Non-pigmented ciliary epithelial cell (primary cell): Measurements from ENCODE around the gene MED27.

Source experiments
- DNase-seq: peaks from one replicate; pipeline ENCODE4 v3.0.0-alpha.2; 2010; ENCODE audit warnings: low read depth

Gene MED27

GRCh38 chr9:131995382-131995781, 84.3 kb downstream of the MED27 start:
- DNase-seq = no peak

DNA sequence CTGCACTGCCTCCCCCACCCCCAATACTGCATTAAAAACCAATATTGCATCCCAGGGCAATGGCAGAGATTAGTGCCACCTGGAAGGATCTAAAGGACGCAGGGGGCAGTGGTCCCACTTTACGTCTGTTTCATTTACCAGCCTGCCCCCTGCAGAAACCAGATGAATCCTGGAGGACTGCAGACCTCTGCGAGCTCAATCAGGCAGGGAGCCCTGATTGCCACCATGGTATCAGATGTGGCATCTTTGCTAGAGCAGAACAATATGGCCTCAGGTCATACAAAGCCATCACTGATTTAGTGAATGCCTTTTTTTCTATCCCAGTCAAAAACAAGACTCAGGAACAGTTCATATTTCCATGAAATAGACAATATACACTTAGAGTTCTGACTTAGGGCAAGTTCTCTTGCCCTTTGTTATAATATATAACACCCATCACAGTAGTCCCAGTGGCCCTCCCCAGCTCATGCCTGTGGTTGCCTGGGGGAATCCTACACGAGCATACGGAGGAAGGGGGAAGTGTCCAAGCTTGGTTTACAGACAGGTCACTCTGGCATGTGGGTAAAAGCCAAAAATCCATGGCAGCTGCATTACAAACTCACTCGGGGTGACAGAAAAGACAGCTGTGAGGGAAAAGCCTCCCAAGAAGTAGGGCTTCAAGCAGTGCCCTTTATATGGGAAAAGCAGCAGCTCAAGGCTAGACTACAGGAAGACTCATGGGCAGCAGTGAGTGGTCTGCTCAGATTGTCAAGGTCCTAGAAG, 85.1 kb downstream of the MED27 start:
- no peak for DNase-seq

DNA sequence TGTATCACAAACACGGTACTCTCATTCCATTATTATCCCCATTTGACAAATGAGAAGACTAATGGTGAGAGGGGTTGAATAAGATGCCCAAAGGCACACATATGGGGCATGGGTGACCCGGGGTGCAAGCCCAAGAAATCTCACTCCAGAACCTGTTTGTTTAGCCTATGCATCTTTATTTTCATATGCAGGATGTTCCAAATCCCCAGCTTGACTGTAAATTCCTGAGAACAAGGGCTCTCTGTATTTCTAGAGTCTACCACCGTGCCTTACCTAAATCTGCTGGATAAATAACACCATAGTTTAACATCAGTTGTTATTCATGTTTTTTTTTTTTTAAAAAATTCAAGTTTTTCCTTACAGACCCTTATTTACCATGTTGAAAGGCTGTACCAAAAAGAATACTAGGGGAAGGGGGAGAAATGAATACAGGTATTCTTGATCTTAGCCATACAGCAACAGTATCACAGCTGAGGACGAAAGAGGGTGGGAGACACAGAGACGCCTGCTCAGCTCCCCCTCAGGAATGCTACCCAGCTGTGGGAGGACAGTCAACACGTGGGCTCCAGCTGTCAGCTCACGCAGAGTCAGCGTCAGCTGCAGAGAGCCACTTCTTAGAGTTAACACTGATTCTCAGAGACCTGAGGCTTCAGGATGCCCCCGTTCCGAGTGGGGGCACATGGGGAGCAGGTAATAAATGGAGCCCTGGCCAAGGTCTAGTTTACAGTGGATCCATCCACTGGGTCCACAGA, 86.6 kb downstream of the MED27 start:
- DNase-seq = no peak

DNA sequence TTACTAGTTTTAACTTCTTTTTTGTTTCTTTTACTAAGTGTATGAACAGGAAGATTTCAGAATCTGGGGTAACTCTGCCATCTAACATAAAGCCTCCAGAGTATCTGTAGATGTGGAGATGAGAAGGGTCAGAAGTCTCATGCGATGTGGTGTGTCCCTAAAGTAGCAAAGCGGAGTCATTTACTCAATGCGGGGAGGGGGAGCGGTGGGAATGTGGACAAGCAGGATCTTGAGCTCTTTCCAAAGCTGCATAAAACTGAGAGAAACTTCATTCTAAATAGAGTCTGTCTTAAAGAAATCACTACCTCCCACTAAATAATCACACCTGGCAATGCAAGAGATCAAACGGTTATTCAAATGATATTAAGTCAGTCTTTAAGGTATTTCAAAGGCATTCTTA, 92.4 kb downstream of the MED27 start:
- no peak for DNase-seq

DNA sequence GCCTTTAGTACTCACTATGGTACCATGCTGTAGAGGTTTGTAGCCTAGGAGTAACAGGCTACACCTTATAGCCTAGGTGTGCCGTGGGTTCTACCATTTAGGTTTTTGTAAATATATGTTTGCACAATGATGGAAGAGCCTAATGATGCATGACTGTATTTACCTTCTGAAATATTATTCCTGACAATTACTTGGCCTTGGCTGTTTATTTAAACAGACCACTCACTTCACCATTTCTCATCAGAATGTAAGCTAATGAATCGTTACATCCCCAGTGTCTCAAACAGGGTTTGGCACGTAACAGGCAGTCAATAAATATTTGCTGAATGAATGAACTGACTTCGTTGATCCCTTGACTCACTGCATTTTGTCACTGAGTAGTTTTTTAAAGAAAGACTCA, 93.1 kb downstream of the MED27 start:
- no peak for DNase-seq

DNA sequence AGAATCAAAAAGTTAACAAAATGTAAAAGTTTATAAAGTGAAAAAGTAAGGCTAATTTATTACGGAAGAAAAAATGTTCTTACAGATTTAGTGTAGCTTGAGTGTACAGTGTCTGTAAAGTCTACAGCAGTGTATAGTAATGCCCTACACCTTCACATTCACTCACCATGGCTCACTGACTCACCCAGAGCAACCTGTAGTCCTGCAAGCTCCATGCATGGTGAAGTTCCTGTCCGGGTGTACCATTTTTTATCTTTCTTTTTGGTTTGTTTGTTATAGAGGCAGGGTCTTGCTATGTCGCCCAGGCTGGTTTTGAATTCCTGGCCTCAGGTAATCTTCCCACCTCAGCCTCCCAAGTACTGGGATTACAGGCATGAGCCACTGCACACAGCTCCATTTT, 93.6 kb downstream of the MED27 start:
- no peak for DNase-seq

DNA sequence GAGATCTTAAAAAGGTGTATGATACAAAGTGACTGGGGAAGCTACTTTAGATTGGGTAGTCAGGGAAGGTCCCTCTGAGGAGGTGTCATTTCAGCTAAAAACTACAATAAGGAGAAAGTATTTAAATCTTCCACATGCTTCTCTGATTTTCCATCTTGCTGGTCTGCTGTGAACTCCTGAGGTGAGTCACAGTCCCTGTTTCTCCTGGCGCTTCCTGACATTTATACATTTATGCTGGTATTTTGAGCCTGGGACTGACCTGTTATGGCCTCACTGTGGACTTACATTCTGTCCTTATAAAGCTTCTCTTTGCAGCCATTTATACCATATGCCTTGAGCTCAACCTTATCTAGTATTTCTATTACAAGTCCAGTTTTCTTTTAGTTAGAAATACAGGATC, 95.1 kb downstream of the MED27 start:
- DNase-seq = no peak

DNA sequence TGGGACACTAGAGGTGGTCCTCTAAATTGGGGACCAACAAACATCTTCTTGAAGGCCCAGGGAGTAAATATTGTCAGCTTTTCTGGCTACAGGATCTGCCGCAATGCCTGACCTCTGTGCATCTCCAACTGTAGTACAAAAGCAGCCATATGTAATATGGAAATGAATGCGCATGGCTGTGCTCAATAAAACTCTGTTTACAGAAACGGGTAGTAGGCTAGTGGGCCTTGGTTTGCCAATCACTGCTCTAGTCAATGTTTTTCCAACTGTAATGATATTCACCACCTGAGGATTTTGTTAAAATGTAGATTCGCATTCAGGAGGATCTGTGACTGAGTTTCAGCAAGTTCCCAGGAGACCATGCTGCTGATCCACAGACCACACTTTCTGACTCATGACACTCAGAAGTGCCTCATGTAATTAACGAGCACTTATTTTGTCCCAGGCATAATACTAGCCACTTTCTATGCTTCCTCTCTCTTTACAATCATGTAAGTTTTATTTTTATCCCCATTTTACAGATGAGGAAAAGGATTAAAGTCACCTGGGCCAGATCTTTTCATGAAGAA, 96.9 kb downstream of the MED27 start:
- DNase-seq = no peak

- no peak for DNase-seq
Measured at GRCh38 chr9:131982102-131982501, 97.6 kb downstream of the MED27 start.

- no peak for DNase-seq
Measured at GRCh38 chr9:131981116-131981776, 98.4 kb downstream of the MED27 start.

DNA sequence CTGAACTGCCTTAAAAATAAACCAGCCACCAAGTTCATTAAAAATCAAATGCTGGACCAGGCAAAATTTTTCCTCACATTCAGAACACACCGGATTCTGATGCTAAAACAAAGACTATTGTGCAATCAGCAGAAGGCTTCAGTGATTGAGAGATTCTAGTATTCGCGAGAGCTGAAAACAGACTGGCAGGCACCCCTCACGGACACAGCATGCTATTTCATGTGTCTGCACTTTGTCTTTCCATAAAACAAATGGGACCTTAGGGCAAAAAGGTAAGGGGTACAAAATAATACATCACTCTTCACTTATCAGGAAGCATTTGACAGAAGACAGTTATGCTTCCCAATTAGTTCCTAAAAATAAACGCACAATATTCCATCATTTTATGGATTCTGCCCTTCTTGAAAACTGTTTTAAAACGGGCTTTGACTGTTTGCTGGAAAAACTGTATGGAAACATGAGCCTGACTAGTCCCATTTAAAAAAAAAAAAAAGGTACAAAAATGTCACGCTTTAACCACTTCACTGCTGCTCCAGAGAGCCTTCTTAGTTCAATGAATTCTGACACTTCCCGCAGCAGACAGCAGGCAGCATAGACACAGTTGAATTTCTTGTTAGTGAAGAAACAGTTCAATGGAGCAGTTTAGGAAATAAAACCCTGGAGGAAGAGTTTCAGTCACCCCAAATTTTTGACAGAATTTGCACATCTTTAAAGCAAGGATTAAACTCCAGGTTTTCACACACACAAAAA, 99.2 kb downstream of the MED27 start:
- no peak for DNase-seq

- DNase-seq = no peak
Measured at GRCh38 chr9:131977109-131977838, 102.4 kb downstream of the MED27 start.

- DNase-seq = no peak
Measured at GRCh38 chr9:131976157-131977108, 103.2 kb downstream of the MED27 start.

GRCh38 chr9:131972889-131973288, 106.8 kb downstream of the MED27 start:
- DNase-seq = no peak

- no peak for DNase-seq
Measured at GRCh38 chr9:131971482-131972074, 108.1 kb downstream of the MED27 start.

DNA sequence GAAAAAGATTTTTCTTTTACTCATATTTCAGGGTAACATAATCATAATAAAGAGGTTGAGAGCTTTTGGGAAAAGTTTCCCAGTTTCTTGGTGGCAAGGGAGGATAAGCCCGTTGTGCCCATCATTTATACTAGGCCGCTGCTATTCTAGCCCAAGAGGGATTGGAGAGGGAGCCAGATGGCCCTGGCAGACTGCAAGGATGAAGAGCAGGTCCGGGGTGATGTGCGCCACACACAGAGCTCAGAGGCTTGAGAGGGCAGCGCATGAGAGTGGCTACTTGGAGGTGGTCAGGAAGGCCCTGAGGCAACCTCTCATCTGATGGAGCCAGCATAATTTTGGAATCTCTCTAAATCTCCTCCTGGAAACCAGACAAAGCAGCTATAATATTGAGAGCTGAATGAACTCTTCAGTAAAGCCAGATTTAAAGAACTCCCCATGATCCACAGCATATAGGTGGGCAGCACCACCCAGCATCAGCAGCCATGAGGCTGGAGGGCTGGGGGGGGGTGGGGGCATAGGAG, 110.1 kb downstream of the MED27 start:
- no peak for DNase-seq

DNA sequence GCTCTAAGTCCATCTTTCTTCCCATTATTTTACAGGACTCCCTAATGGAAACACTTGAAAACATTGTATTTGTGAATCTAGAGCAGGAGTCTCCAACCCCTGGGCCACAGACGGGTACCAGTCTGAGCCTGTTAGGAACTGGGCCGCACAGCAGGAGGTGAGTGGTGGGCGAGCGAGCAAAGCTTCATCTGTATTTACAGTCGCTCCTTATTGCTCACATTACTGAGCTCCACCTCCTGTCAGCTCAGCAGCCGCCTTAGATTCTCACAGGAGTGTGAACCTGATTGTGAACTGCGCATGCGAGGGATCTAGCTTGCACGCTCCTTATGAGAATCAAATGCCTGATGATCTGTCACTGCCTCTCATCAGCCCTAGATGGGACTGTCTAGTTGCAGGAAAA, 111.0 kb downstream of the MED27 start:
- DNase-seq = no peak

GRCh38 chr9:131965841-131966240, 113.8 kb downstream of the MED27 start:
- DNase-seq = no peak

DNA sequence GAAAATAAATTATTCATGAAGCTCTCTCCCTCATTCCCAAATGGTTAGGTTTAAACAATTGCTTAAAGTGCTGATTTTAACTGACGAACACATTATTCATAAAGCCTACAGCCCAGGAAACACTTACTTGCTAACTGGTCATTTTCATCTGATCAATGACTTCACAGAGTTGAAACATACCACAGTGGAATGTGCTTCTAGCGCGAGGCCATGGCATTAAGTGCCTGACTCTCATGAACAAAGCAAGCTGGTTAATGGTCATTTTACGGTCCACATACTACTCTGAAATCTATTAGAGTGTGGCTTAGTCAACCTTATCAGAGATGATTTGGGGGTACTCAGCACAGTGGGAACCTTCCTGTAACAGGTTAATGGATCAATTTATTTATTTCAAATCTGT, 114.6 kb downstream of the MED27 start:
- DNase-seq = no peak
